ENCODE results near the gene SBK1. TPM values are rescaled to one million over a fixed set of nuclear protein-coding genes. Genes with fewer than 3 reads are reported as not detected.
A peak's percentile ranks its signal among the peaks of the same experiment; 100 is the strongest.

Gene SBK1
- total RNA-seq, 4 donors from 2014 or later = 0.35 to 2.5 (median 1.3) TPM

- DNase-seq = no peak
- Histone ChIP-seq H3K27me3 (peaks cover 0 to 4% of the 10 kb centered on the region in 2 donors), H3K36me3 (no peaks in the 10 kb centered on the region), H3K4me1 (no peaks in the 10 kb centered on the region), H3K4me3 (peak overlapping the region in 1 of 4 donors; percentile 12), H3K9me3 (no peaks in the 10 kb centered on the region), H3K27ac (no peak overlapping the region)
- TF ChIP-seq CTCF (IDR thresholded peaks at IDR 0.05) (no peak), POLR2A (IDR thresholded peaks at IDR 0.05) (no peak)
These were observed 33.8 kb upstream of the SBK1 start for GRCh38 chr16:28258567-28258966.

GRCh38 chr16:28259091-28259780 lies 33.1 kb upstream of the SBK1 start:
- Histone ChIP-seq H3K4me3 (no peak overlapping the region), H3K9me3 (no peaks in the 10 kb centered on the region), H3K4me1 (no peaks in the 10 kb centered on the region), H3K27me3 (peaks cover 0 to 4% of the 10 kb centered on the region in 2 donors), H3K27ac (no peak overlapping the region), H3K36me3 (no peaks in the 10 kb centered on the region)
- no peak for TF ChIP-seq CTCF (IDR thresholded peaks at IDR 0.05)
- TF ChIP-seq POLR2A (IDR thresholded peaks at IDR 0.05) = no peak
- DNase-seq = no peak

- H3K27ac ChIP-seq = no peak overlapping the region
- TF ChIP-seq POLR2A (IDR thresholded peaks at IDR 0.05) (no peak), CTCF (IDR thresholded peaks at IDR 0.05) (no peak)
- no peaks in the 10 kb centered on the region for H3K4me1 ChIP-seq
- H3K27me3 ChIP-seq = peaks cover 0 to 4% of the 10 kb centered on the region in 2 donors
- no peak for DNase-seq
- no peaks in the 10 kb centered on the region for H3K9me3 ChIP-seq
- H3K36me3 ChIP-seq = no peaks in the 10 kb centered on the region
- no peak overlapping the region for H3K4me3 ChIP-seq
These were observed 32.6 kb upstream of the SBK1 start for GRCh38 chr16:28259781-28260150.

GRCh38 chr16:28260193-28260592 lies 32.1 kb upstream of the SBK1 start:
- TF ChIP-seq POLR2A (IDR thresholded peaks at IDR 0.05) = no peak
- TF ChIP-seq CTCF (IDR thresholded peaks at IDR 0.05) = no peak
- Histone ChIP-seq H3K36me3 (no peaks in the 10 kb centered on the region), H3K4me1 (no peaks in the 10 kb centered on the region), H3K9me3 (no peaks in the 10 kb centered on the region), H3K4me3 (no peak overlapping the region), H3K27me3 (peaks cover 0 to 4% of the 10 kb centered on the region in 2 donors), H3K27ac (no peak overlapping the region)
- DNase-seq = no peak

- H3K4me3 ChIP-seq = no peak overlapping the region
- no peak overlapping the region for H3K27ac ChIP-seq
- no peaks in the 10 kb centered on the region for H3K9me3 ChIP-seq
- H3K4me1 ChIP-seq = no peaks in the 10 kb centered on the region
- DNase-seq = no peak
- H3K27me3 ChIP-seq = peaks cover 0 to 4% of the 10 kb centered on the region in 2 donors
- H3K36me3 ChIP-seq = no peaks in the 10 kb centered on the region
- TF ChIP-seq POLR2A (IDR thresholded peaks at IDR 0.05) (no peak), CTCF (IDR thresholded peaks at IDR 0.05) (no peak)
These were observed 30.4 kb upstream of the SBK1 start for GRCh38 chr16:28261942-28262341.
